HCT116 (cell line): ENCODE results near the gene TMEM140. TPM values are rescaled to one million over a fixed set of nuclear protein-coding genes. Genes with fewer than 3 reads are reported as not detected.

ENCODE experiments used
- ATAC-seq: fragments of 200-7000 bp; cut with Tn5 transposase; 2 replicates; pipeline ENCODE4 v1.9.1; 2020; ENCODE audit warnings: mild to moderate bottlenecking, moderate library complexity
- BruUV-seq: library from RNA; stranded (reverse); fragments of 400-500 nt; replicated peaks from 2 replicates; lab custom pipeline; 2021; lab: Mats Ljungman, UMichigan
- CTCF ChIA-PET: fragments of 300-600 bp; sonication (Branson Sonifier 250); formaldehyde crosslinking; loops from one replicate; lab custom pipeline; 2021; ENCODE audit warnings: antibody characterized with exemption; lab: Charles Lee
- POLR2A ChIA-PET: fragments of 300-600, 350-600 bp; sonication (Branson Sonifier 250); formaldehyde crosslinking; loops from one replicate; lab custom pipeline; 2021; ENCODE audit warnings: antibody characterized with exemption; lab: Charles Lee
- RAD21 ChIA-PET, 2 experiments: fragments of 300-600 bp; sonication (Branson Sonifier 250); formaldehyde crosslinking; loops; one replicate each; lab custom pipeline; 2023; ENCODE audit warnings: low total read pairs in 2 of 2; ENCODE audit not compliant: uncharacterized antibody in 2 of 2, unreplicated experiment in 2 of 2, low non-redundant PET in 1 of 2; lab: Charles Lee
- DNase-seq: peaks from one replicate; pipeline ENCODE4 v3.0.0-alpha.2; 2010; ENCODE audit warnings: low read depth, low spot score
- H2AFZ ChIP-seq: fragments of 200-600 bp; shearing (Covaris generic), sonication (generic); 2 replicates; pipeline ENCODE4 v1.6.1; 2017; ENCODE audit warnings: low read depth, mixed run types, mixed read lengths, antibody characterized with exemption, low read length; ENCODE audit not compliant: poor library complexity, severe bottlenecking
- H3K27ac ChIP-seq: 2 replicates; pipeline ENCODE4 v1.5.1; 2012; ENCODE audit warnings: low read depth, low read length
- H3K27me3 ChIP-seq: fragments of 200-600 bp; sonication (generic); 2 replicates; pipeline ENCODE4 v1.6.1; 2016; ENCODE audit warnings: mixed run types, low read length, mixed read lengths; ENCODE audit not compliant: insufficient read depth
- H3K36me3 ChIP-seq, 2 experiments: fragments of 200-500 bp in 1 of 2; fragments of 200-600 bp in 1 of 2; sonication (Bioruptor generic) in 1 of 2; sonication (generic) in 1 of 2; 2 replicates each; pipeline versions ENCODE4 v1.5.1 to v1.6.1; 2014 to 2016; ENCODE audit warnings: low read length in 2 of 2, inconsistent platforms in 1 of 2, mixed read lengths in 1 of 2, mixed run types in 1 of 2; ENCODE audit not compliant: insufficient read depth in 2 of 2, control insufficient read depth in 1 of 2
- H3K4me1 ChIP-seq, 2 experiments: fragments of 200-600 bp in 1 of 2; sonication (generic) in 1 of 2; 2 replicates each; pipeline versions ENCODE4 v1.5.1 to v1.6.1; 2012 to 2017; ENCODE audit warnings: low read length in 2 of 2, inconsistent platforms in 1 of 2, mild to moderate bottlenecking in 1 of 2, mixed read lengths in 1 of 2, mixed run types in 1 of 2, moderate library complexity in 1 of 2; ENCODE audit not compliant: insufficient read depth in 2 of 2, control insufficient read depth in 1 of 2
- H3K4me2 ChIP-seq: fragments of 200-600 bp; sonication (generic); 2 replicates; pipeline ENCODE4 v1.6.1; 2017; ENCODE audit warnings: mixed run types, low read length, mixed read lengths
- H3K4me3 ChIP-seq, 2 experiments: fragments of 200-600 bp in 1 of 2; sonication (generic) in 1 of 2; replicated peaks in 1 of 2; 2 replicates each; pipeline ENCODE4 v1.5.1; 2011 to 2016; ENCODE audit warnings: low read length in 2 of 2, control low read depth in 1 of 2, low read depth in 1 of 2, mild to moderate bottlenecking in 1 of 2, mixed read lengths in 1 of 2, mixed run types in 1 of 2
- H3K79me2 ChIP-seq: fragments of 200-600 bp; sonication (generic); 2 replicates; pipeline ENCODE4 v1.6.1; 2017; ENCODE audit warnings: mild to moderate bottlenecking, mixed run types, low read length, moderate library complexity, mixed read lengths; ENCODE audit not compliant: insufficient read depth
- H3K9ac ChIP-seq: fragments of 200-600 bp; sonication (generic); 2 replicates; pipeline ENCODE4 v1.6.1; 2016; ENCODE audit warnings: low read length, mixed read lengths
- H3K9me2 ChIP-seq: fragments of 200-600 bp; sonication (generic), shearing (Covaris generic); 2 replicates; pipeline ENCODE4 v1.6.1; 2017; ENCODE audit warnings: mixed run types, mild to moderate bottlenecking, moderate library complexity; ENCODE audit not compliant: insufficient read depth
- H3K9me3 ChIP-seq, 2 experiments: fragments of 200-500 bp in 1 of 2; fragments of 200-600 bp in 1 of 2; sonication (Bioruptor generic) in 1 of 2; sonication (generic) in 1 of 2; 2 replicates each; pipeline ENCODE4 v1.6.1; 2014 to 2017; ENCODE audit warnings: low read length in 2 of 2, mixed read lengths in 2 of 2, inconsistent platforms in 1 of 2, low read depth in 1 of 2, mild to moderate bottlenecking in 1 of 2, mixed run types in 1 of 2, moderate library complexity in 1 of 2; ENCODE audit not compliant: control insufficient read depth in 1 of 2, insufficient read depth in 1 of 2
- H4K20me1 ChIP-seq: fragments of 200-600 bp; sonication (generic), shearing (Covaris generic); 2 replicates; pipeline ENCODE4 v1.6.1; 2017; ENCODE audit warnings: mixed run types, mild to moderate bottlenecking, moderate library complexity; ENCODE audit not compliant: insufficient read depth
- CEBPB ChIP-seq: IDR thresholded peaks from 2 replicates; pipeline ENCODE4 v1.6.1; 2012; ENCODE audit warnings: low read depth
- ELF1 ChIP-seq: IDR thresholded peaks from 2 replicates; pipeline ENCODE4 v1.6.1; 2012; ENCODE audit warnings: low read depth, borderline replicate concordance
- POLR2A ChIP-seq: IDR thresholded peaks from 2 replicates; pipeline ENCODE4 v1.7.0; 2011; ENCODE audit warnings: borderline replicate concordance; ENCODE audit not compliant: insufficient read depth, insufficient read length; ENCODE audit errors: extremely low read depth
- POLR2AphosphoS5 ChIP-seq: IDR thresholded peaks from 2 replicates; pipeline ENCODE4 v1.6.1; 2011; ENCODE audit warnings: mild to moderate bottlenecking, low read depth, low read length, moderate library complexity
- intact Hi-C: fragments of 100-400 bp; cut with micrococcal nuclease; formaldehyde crosslinking; loops from 2 replicates; pipeline ENCODE4 v1.10.0; 2022
- total RNA-seq: library from RNA; stranded (reverse); gene quantifications from one replicate; pipeline ENCODE4 v1.2.1, GENCODE V29; 2021; ENCODE audit not compliant: unreplicated experiment
- TF ChIP-seq, protein P1 (sequence below): IDR thresholded peaks from 2 replicates; pipeline ENCODE4 v1.6.1; 2011; ENCODE audit warnings: mild to moderate bottlenecking, low read length, moderate library complexity; ENCODE audit not compliant: insufficient replicate concordance; ENCODE audit errors: extremely low read depth
- TF ChIP-seq, protein P2 (sequence below): IDR thresholded peaks from 2 replicates; pipeline ENCODE4 v1.6.1; 2012; ENCODE audit warnings: low read depth

Gene TMEM140
- total RNA-seq, 1 experiment from 2014 or later, result not detected

- H2AFZ ChIP-seq, result no peak overlapping the region
- TF ChIP-seq POLR2AphosphoS5, result no peak
- TF ChIP-seq, protein P1, sequence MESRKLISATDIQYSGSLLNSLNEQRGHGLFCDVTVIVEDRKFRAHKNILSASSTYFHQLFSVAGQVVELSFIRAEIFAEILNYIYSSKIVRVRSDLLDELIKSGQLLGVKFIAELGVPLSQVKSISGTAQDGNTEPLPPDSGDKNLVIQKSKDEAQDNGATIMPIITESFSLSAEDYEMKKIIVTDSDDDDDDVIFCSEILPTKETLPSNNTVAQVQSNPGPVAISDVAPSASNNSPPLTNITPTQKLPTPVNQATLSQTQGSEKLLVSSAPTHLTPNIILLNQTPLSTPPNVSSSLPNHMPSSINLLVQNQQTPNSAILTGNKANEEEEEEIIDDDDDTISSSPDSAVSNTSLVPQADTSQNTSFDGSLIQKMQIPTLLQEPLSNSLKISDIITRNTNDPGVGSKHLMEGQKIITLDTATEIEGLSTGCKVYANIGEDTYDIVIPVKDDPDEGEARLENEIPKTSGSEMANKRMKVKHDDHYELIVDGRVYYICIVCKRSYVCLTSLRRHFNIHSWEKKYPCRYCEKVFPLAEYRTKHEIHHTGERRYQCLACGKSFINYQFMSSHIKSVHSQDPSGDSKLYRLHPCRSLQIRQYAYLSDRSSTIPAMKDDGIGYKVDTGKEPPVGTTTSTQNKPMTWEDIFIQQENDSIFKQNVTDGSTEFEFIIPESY, result no peak
- TF ChIP-seq, protein P2, sequence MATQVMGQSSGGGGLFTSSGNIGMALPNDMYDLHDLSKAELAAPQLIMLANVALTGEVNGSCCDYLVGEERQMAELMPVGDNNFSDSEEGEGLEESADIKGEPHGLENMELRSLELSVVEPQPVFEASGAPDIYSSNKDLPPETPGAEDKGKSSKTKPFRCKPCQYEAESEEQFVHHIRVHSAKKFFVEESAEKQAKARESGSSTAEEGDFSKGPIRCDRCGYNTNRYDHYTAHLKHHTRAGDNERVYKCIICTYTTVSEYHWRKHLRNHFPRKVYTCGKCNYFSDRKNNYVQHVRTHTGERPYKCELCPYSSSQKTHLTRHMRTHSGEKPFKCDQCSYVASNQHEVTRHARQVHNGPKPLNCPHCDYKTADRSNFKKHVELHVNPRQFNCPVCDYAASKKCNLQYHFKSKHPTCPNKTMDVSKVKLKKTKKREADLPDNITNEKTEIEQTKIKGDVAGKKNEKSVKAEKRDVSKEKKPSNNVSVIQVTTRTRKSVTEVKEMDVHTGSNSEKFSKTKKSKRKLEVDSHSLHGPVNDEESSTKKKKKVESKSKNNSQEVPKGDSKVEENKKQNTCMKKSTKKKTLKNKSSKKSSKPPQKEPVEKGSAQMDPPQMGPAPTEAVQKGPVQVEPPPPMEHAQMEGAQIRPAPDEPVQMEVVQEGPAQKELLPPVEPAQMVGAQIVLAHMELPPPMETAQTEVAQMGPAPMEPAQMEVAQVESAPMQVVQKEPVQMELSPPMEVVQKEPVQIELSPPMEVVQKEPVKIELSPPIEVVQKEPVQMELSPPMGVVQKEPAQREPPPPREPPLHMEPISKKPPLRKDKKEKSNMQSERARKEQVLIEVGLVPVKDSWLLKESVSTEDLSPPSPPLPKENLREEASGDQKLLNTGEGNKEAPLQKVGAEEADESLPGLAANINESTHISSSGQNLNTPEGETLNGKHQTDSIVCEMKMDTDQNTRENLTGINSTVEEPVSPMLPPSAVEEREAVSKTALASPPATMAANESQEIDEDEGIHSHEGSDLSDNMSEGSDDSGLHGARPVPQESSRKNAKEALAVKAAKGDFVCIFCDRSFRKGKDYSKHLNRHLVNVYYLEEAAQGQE, result no peak
- no peak for TF ChIP-seq POLR2A
- TF ChIP-seq CEBPB, result no peak
- no peak for TF ChIP-seq ELF1
- TF ChIP-seq, all 23 proteins: peak for 0
- H3K79me2 ChIP-seq, result no peaks in the 10 kb centered on the region
- ATAC-seq, result no peak
- no peaks in the 10 kb centered on the region for H3K9me2 ChIP-seq
- BruUV-seq, result no TSS peak
- POLR2A ChIA-PET, result no interaction called here
- RAD21 ChIA-PET, result no interaction called here
- no peak overlapping the region for H3K9ac ChIP-seq
- H3K4me2 ChIP-seq, result no peak overlapping the region
- CTCF ChIA-PET, result no interaction called here
- H3K27me3 ChIP-seq, result no peaks in the 10 kb centered on the region
- no peak overlapping the region for H3K27ac ChIP-seq
- no peak for DNase-seq
- no peaks in the 10 kb centered on the region for H4K20me1 ChIP-seq
- H3K4me3 ChIP-seq, result no peak overlapping the region
- peaks cover 0 to 18% of the 10 kb centered on the region in 2 experiments; a peak in 1 of 4 replicates for H3K9me3 ChIP-seq
- H3K4me1 ChIP-seq, result peaks cover 8 to 18% of the 10 kb centered on the region in 2 experiments
- intact Hi-C loops, result no loop called here
- no peaks in the 10 kb centered on the region for H3K36me3 ChIP-seq
Observed at GRCh38 chr7:135179321-135179925, 31.6 kb downstream of the TMEM140 start.
